GM18498 (cell line): ENCODE measurements around the gene ADCY3.

Experiments
- ATAC-seq: cut with Tn5 transposase; IDR thresholded peaks from one replicate; pipeline ENCODE4 v1.9.1; 2021; ENCODE audit warnings: mild to moderate bottlenecking, moderate library complexity; ENCODE audit not compliant: unreplicated experiment

The ADCY3 gene

DNA sequence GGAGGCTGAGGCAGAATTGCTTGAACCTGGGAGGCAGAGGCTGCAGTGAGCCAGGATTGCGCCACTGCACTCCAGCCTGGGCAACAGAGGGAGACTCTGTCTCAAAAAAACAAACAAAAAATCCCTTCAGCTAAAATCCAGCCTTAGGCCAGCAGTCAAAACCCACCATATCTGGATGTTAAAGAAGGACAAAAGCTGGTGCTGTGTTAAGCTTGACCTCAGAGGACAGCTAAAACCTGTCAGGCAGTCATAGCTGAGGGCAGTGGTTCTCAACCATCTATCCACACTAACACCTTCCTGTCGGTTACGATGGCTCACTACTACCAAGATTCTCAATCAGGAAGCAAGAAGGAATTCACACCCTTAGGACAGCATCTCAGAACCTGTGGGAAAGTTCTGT is 136.4 kb downstream of the ADCY3 start:
- no peak for ATAC-seq

DNA sequence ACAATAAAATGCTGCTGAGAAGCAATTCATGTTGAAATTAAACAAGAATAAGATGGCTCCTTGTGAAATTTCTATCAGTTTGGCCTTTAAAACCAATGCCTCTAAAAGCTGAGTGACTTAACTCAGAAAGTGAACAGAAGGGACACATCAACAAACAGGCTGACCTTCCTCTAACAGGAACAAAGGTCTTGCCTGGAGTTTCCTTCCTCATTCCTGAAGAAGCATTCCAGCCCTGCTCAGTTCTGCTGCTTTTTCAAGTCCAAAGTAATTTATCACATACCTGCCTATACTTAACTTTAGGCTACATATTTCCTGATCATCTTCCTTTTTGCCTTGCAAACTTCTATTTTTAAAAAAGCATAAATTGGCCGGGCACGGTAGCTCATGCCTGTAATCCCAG is 140.9 kb downstream of the ADCY3 start:
- no peak for ATAC-seq

DNA sequence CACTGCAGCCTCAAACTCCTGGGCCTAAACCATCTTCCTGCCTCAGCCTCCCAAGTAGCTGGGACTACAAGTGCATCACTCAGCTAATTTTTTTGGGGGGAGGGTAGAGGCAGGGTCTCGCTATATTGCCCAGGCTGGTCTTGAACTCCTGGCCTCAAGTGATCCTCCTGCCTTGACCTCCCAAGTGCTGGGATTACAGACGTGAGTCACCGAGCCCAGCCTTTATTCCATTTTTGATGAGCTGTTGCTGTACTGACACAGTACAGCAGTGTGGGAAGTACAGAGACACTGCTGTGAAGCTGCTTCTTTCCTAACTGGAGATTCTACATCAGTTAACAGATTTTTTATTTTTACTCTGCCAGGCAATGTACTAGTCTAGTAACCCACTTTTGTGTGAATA is 145.7 kb downstream of the ADCY3 start:
- no peak for ATAC-seq

DNA sequence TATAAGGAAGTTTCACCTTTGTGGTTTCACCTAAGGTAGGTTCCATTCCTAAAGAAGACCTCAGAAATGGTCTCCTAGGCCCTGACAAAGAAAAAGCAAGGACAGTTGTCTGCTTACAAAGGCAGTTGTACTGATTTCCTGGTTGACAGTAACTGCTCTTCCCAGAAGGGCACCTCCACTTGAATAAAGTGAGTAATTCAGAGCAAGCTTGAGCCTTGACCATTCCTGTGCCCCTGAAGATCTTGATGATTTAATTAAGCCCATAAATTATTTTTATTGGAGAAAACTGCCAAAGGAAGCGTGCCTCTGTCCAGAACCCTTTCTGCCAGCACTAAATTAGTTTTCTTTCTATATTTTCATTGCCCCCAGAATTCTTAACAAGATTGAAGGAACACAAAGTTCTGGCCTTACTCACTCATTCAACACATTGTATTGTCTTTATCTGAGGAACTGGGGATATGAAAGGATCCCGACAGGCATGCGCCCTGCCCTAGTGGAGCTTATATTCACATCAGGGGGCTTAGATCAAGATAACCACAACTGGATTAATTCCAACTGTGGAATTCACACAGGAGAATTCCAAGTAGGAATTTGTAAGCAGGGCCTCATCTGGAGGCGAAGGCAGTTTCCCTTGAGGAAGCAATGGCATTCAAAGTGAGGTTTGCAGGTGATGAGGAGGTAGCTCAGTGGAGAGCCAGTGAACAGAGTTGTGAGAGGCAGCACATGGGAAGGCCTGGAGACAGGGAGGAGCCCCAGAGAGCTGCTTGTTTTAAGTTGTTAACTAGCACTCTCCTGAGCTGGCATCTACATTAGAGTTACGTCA is 148.1 kb downstream of the ADCY3 start:
- no peak for ATAC-seq

DNA sequence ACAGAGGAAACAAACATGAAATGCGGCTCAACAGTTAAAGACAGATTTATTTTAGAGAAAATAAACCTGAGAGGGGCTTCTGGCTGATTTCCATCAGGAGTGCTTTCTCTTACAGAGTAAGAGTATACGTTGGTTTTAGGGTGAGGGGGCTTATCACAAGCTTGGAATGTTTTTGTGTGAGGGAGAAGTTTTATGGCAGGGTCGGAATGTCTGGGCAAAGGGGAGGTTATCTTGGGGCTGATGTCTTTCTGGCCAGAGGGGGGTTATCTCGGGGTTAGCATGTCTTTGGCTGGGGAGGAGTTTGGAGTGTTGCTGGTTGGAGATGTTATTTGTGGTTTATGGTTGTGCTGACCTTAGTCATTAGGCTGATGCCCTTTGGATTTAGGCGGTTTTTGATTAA is 149.0 kb downstream of the ADCY3 start:
- no peak for ATAC-seq
